ENCODE results near the gene DAZAP2.

GRCh38 chr12:51208016-51208660, 30.5 kb upstream of the DAZAP2 start:
- TF ChIP-seq CTCF (IDR thresholded peaks at IDR 0.05) (no peak), POLR2A (IDR thresholded peaks at IDR 0.05) (no peak), POLR2AphosphoS5 (IDR thresholded peaks at IDR 0.05) (no peak), EP300 (IDR thresholded peaks at IDR 0.05) (no peak)
